NCI-H1092 treated with DMSO at 0.1 percent for 48 hours (cell line): ENCODE results near the gene R3HDM1.
"Not testable (repeated sequence)": the region's sequence is repeated elsewhere in the genome, so short reads cannot be mapped to it uniquely, and the experiment has no call there.

Experiments
- DNase-seq: peaks from one replicate; lab custom pipeline; 2025; lab: John Stamatoyannopoulos, UW

Gene R3HDM1

GRCh38 chr2:135709992-135710391, 178.7 kb downstream of the R3HDM1 start:
- DNase-seq = peak; percentile 7

GRCh38 chr2:135715086-135715485, 183.8 kb downstream of the R3HDM1 start:
- not testable (repeated sequence) for DNase-seq

DNA sequence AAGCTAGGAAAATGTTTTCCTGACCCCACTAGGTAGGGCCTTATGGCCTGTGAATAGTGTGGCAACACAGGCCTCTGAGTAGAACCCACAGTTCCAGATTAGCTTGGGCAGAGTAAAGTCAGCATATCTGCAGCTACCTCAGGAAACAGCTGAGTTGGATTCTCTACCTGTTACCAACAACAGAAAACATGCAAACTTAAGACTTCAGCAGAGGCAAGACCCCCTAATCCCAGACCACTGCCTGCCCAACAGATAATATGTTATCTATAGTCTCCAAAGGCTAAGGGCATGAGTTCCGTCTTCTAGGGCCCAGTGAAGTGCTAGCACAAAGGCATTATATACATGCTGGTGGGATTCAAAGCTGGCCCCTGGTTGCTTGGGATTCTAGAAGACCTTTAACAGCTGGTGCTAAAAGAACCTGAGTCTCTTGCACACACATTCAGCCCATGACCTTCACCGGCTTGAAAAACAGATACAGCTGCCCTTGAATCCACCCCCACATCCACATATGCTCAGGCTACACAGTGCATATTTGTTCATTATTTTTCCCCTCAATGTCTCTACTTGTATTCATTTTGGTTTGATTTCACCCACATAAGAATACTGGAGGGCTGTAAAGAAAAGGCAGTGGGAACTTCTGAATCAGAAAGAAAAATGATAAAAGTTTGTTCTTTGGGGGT, 196.9 kb downstream of the R3HDM1 start:
- DNase-seq = no peak

DNA sequence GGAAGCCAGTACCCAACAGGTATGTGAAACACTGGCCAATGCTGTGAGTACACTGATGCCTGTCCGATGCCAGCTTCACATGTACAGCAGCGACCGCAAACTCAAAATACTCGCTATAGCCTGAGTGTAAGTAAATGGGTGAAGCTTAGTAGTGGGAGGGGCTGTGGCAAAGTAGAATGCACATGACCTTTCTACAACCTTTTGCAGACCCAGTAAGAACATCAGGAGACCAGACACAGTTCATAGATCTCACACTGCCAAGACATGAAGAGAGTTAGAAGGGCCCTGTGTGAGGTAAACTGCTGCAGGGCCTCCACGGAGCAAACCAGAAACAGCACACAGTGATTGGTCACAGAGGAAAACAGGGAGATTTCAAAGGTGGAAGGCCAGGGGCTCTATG, 201.3 kb downstream of the R3HDM1 start:
- no peak for DNase-seq

DNA sequence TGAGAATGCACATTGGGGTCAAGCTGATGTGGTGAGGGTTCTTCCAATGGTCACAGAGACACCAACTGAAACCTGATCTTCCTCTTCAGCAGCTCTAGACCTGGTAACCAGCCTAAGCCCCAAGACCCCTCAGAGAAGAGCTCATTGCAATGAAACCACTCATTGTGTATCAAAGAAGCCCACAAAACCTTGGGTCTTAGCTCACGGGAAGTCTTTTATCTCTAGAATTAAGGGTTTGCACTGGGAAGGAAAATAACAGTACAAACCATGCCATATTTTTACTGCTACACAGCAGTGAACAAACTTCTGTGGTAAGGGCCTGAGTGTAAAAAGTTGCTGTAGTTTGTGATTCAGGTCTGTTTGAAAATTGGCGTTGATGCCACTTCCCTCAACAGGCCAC, 201.8 kb downstream of the R3HDM1 start:
- DNase-seq = no peak

DNA sequence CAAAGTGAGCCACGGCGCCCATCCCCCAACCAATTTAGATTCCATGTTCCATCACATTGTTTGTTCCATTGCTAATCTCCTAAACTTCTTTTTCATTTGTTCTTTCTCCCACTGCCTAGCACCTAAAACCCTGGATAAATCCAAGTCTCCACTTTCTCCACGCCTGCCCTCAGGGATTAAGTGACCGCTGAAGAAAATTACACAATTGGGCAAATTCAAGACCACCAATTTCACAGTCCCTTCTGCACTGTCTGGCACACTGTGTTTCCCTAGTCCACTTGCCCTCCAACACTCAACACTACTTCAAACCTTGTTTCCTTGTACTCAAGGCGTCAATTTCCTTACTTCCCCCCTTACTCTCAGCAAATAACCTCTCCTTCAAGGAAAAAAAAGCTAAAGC, 205.3 kb downstream of the R3HDM1 start:
- DNase-seq = no peak

DNA sequence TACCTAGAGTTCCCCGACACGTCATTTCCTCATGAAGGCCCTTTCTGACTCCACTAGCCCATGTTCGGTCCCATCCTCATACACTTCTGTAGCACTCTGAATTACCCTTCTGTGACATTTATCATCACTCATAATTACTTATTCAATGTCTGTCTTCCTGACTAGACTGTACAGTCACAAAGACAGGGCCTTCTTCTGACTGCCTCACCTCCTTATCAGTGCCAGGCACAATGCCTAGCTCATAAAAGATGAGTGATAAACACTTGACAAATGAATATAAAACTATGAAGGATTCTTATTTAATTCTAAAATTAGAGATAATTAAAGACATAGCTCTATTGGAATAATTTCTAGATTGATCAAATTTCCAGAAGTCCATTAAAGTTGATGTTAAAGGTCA, 208.9 kb downstream of the R3HDM1 start:
- no peak for DNase-seq

DNA sequence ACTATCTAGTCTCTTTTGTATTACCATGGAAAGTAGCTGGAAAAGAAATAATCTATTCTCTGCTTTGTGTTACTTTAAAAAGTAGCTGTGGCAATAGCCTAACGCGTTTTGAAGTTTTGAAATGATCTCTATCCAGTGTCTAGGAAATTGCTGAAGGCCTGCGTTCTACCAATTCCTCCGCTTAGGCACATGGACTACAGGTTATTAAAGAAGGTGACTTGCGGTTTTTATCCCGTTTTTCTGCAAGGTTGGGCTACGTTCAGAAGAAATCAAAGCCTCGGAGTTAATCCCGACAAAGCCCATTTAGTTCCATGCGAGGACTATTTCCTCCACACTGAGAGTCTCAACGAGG, 209.7 kb downstream of the R3HDM1 start:
- no peak for DNase-seq

DNA sequence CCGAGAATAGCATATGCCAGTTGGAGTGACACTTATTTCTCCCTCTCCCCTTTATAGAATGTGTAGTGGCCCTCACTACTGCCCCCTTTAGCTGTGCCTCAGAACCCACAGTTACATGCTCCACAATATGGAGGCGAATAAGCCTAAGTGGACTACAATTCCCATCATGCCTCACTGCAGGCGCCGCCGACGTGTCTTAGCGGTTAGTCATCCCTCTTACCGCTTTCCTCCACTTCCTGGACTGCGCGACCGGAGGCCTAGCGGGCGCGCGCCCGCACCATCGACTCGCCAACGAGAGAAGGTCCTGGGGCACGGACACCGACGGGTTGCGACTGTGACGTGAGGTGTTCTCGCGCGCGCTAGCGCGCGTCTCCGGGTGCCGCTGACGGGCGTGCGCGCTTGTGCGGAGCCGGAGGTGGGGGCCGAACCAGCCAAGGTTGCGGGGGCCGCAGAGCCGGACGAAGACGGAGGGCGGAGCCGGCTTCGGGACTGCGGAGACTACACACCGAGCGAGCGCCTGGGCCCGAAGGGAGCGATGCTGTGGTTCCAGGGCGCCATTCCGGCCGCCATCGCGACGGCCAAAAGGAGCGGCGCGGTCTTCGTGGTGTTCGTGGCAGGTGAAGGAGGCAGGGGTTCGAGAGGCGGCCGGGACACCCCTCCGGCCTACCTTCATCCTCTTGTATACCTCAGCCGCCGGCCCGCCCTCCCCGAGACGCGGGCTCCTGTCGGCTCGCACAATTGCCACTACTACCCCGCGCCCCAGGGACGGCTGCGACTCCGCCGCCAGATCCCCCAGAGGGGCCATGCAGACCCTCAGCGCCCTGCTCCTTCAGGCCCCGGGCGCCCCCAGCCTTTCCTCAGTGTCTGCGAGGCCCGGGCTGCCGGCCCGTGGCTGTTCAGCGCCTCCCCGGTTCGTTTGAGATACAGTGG, 210.4 kb downstream of the R3HDM1 start, which contains the start of gene UBXN4:
Gene UBXN4 (plus strand): TSS at position 461 of the 930 bp plus-strand sequence. CDS start 75 bp downstream, at position 536.
- peak; percentile 95 for DNase-seq

GRCh38 chr2:135742325-135742757, 211.1 kb downstream of the R3HDM1 start:
- DNase-seq = peak; percentile 44

DNA sequence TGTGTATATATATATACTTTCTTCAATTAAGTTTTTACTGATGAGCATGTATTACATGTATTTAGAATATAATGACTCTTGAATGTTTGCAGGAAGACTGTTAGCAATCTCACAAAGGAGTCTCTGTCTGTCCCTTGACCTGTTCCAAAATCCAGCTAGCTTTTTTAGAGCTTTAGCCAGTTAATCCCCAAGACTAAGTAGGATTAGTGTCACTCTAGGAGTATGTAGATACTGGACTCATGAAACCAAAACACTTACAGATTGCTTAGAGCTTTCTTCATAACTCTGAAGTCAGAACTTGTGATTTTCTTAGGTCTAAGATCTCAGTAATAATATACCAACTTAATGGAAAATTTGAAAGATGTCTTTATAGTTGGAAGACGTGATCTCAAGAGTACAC, 212.6 kb downstream of the R3HDM1 start:
- DNase-seq = no peak

DNA sequence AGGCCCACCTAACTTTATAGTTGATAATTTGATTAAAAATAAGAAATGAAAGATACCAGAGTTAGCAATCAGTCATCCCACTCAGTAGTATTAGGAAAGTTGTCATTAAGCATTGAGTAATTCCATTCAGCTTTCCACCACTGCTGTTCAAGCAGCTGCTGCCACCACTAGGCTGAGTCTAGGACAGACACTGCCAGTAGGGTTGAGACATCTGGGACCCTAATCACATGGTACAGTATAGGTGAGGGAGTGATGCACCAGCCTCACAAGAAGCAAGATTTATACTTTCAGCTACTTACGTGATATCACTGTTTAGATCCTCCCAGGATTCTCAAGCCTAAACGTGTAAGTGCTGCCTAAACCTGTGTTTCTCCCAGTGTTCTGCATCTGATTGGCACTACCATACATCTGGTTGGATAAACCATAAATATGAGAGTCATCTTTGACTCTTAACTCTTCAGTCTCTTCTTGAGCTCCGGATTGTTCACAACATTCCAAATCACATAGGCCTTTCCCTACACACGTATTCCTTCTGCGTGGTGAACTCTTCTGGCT, 213.6 kb downstream of the R3HDM1 start:
- DNase-seq = no peak

- DNase-seq = no peak
These were observed 214.3 kb downstream of the R3HDM1 start for GRCh38 chr2:135745545-135745944.

DNA sequence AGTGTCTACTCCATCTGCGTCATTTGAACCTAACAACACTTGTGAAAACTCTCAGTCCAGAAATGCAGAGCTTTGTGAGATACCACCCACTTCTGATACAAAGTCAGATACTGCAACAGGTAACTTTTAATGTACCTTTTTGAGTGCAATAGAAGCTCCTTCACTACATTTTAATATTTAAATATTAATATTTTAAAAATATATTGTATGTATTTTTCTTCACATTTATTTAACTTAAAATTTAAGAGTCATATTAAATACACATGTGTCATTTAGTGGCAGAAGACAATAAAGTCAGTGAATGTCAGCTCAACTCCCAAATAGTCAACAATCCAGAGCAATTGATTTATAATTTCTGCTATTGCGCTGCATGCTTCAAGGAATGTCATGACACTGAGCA, 224.3 kb downstream of the R3HDM1 start:
- no peak for DNase-seq

GRCh38 chr2:135756692-135757091, 225.4 kb downstream of the R3HDM1 start:
- no peak for DNase-seq

DNA sequence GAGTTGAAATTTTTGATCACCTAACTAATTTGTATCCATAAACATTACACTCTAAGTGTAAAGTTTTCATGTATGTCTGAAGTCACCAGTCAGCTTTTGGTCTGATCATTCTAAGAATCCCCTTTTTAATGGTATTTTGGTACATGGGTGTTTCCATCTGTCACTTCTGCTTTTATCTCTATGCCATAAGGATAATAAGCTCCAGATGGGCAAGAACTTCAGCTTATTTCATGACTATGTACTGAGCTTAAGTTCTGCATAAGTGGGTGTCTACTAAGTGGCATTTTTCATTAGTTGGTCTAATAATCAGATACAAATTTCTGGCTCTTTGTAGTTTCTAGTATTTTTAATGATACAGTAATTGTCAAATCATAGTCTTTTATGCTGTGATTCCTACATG, 230.7 kb downstream of the R3HDM1 start:
- DNase-seq = no peak

GRCh38 chr2:135762530-135762929, 231.2 kb downstream of the R3HDM1 start:
- no peak for DNase-seq

GRCh38 chr2:135768863-135769262, 237.6 kb downstream of the R3HDM1 start:
- DNase-seq = no peak

DNA sequence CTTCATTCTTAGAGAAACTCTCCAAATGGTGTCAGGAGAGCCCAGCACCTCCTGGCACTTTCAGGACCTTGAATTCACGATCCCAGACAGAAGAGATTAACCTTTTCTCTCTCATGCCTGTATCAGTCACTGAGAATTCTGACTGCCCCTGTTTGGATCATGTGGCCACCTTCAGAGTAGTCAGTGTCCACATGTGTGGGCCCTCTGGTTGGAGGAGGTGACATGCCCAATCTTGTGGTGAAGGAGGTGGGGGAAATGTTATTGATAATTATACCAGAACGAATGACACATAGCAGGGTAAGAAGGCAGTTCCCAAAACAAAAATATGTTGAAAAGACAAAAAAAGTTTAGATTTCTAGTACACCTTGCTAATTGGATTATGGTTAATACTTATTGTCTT, 242.0 kb downstream of the R3HDM1 start:
- DNase-seq = no peak

DNA sequence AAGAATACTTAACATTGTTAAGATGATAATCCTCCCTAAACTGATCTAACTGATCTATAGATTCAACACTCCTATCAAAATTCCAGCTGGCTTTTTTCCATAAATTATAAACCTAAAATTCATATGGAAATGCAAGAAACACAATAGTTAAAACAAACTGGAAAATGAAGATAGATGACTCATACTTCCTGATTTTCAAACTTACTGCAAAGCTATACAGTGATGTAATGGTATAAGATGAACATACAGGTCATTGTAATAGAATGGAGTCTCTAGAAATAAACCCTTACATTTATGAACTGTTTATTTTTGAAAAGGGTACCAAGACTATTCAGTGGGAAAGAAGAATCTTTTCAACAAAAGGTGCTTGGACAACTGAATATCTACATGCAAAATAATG, 242.6 kb downstream of the R3HDM1 start:
- no peak for DNase-seq
